Hepatocyte (in vitro differentiated cells): ENCODE measurements around the gene GRID1. TPM values are rescaled to one million over a fixed set of nuclear protein-coding genes. Genes with fewer than 3 reads are reported as not detected.
"Not testable (repeated sequence)": the region's sequence is repeated elsewhere in the genome, so short reads cannot be mapped to it uniquely, and the experiment has no call there.

ENCODE experiments used
- DNase-seq: peaks from one replicate; pipeline ENCODE4 v3.0.0-alpha.2; 2016; ENCODE audit warnings: low spot score
- H2AFZ ChIP-seq: fragments of 200-600 bp; sonication (generic); 2 replicates; pipeline ENCODE4 v1.6.0; 2016; ENCODE audit warnings: antibody characterized with exemption, mild to moderate bottlenecking
- H3K27ac ChIP-seq: fragments of 200-600 bp; sonication (generic); 2 replicates; pipeline ENCODE4 v1.5.1; 2016; ENCODE audit warnings: mild to moderate bottlenecking
- H3K27me3 ChIP-seq: fragments of 200-600 bp; sonication (generic); 2 replicates; pipeline ENCODE4 v1.6.1; 2016
- H3K36me3 ChIP-seq: fragments of 200-600 bp; sonication (generic); replicated peaks from 2 replicates; pipeline ENCODE4 v1.5.1; 2016; ENCODE audit warnings: low read depth; ENCODE audit not compliant: insufficient read depth
- H3K4me1 ChIP-seq: fragments of 200-600 bp; sonication (generic); 2 replicates; pipeline ENCODE4 v1.5.1; 2016; ENCODE audit warnings: mild to moderate bottlenecking, moderate library complexity; ENCODE audit not compliant: insufficient read depth
- H3K4me2 ChIP-seq: fragments of 200-600 bp; sonication (generic); 2 replicates; pipeline ENCODE4 v1.6.0; 2016
- H3K4me3 ChIP-seq: fragments of 200-600 bp; sonication (generic); 2 replicates; pipeline ENCODE4 v1.5.1; 2016; ENCODE audit warnings: mild to moderate bottlenecking
- H3K79me2 ChIP-seq: fragments of 200-600 bp; sonication (generic); 2 replicates; pipeline ENCODE4 v1.6.0; 2017; ENCODE audit warnings: mild to moderate bottlenecking
- H3K9me2 ChIP-seq: fragments of 200-600 bp; sonication (generic); replicated peaks from 2 replicates; pipeline ENCODE4 v1.6.0; 2017; ENCODE audit warnings: mild to moderate bottlenecking; ENCODE audit not compliant: insufficient read depth
- H3K9me3 ChIP-seq: fragments of 200-600 bp; sonication (generic); 2 replicates; pipeline ENCODE4 v1.5.1; 2016; ENCODE audit warnings: low read depth, mild to moderate bottlenecking
- H4K20me1 ChIP-seq: fragments of 200-600 bp; sonication (generic); 2 replicates; pipeline ENCODE4 v1.6.0; 2016; ENCODE audit warnings: mild to moderate bottlenecking; ENCODE audit not compliant: insufficient read depth, poor library complexity, severe bottlenecking
- EZH2 ChIP-seq: fragments of 200-600 bp; sonication (generic); IDR thresholded peaks from 2 replicates; pipeline ENCODE4 v1.6.1; 2016; ENCODE audit warnings: antibody characterized with exemption, mild to moderate bottlenecking, borderline replicate concordance
- EZH2phosphoT487 ChIP-seq: fragments of 200-600 bp; sonication (generic); IDR thresholded peaks from one replicate; pipeline ENCODE4 v1.6.1; 2018; ENCODE audit warnings: antibody characterized with exemption, mild to moderate bottlenecking, low read depth, moderate library complexity; ENCODE audit not compliant: unreplicated experiment, severe bottlenecking
- WGBS: methylation state at CpG from one replicate; pipeline ENCODE4 v1.1.6; 2016; ENCODE audit warnings: low lambda C conversion rate; ENCODE audit errors: missing lambda C conversion rate; 5-methylcytosine and 5-hydroxymethylcytosine counted together
- polyA plus RNA-seq: library from polyadenylated mRNA; unstranded; fragments of >200 nt; fragmentation: Nextera tagmentation; extraction: Ambion mirVana; gene quantifications from 2 replicates; pipeline ENCODE4 v1.2.1, GENCODE V29; 2016
- total RNA-seq: library from RNA; depleted of rRNA; stranded (reverse); fragments of >200 nt; gene quantifications from 2 replicates; pipeline ENCODE4 v1.2.3, GENCODE V29; 2014
- TF ChIP-seq, protein P1 (sequence below): fragments of 200-600 bp; sonication (generic); IDR thresholded peaks from 2 replicates; pipeline ENCODE4 v1.5.1; 2016; ENCODE audit warnings: antibody characterized with exemption, mild to moderate bottlenecking; ENCODE audit not compliant: poor library complexity

Gene GRID1
- total and polyA plus RNA-seq, 2 experiments from 2014 or later: 0.07 to 0.37 TPM

DNA sequence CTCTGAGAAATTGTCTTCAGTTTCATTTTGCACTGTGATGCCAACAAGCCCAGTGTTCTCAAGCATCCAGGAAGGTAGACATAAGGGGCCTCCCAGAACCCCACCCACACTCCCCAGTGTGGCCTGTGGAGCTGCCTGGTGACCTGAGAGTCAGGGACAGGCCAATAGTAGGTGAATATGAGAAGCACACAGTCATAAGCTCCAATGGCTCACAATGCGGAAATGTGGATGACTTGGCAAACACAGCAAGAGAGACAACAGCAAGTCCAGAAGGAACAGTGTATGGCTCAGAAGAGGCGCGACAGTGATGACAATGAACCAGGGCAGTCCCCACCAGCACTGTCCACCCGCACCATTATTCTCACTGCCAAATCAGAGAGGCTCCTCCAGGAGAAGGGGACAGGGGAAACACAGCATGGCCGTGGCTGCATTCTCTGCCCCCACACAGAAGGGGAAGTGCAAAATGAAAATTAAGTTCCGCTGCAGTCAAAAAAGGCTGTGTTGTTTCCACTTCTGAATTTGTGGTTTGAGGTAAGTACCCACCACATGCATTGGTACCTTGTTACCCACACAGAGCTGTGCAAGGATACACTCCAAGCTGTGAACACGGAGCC is 419.8 kb downstream of the GRID1 start:
- DNase-seq: no peak
- Histone ChIP-seq H3K4me1 (no peaks in the 10 kb centered on the region), H3K79me2 (no peaks in the 10 kb centered on the region), H3K4me3 (no peak overlapping the region), H3K27ac (no peak overlapping the region), H3K9me2 (no peaks in the 10 kb centered on the region), H3K36me3 (no peaks in the 10 kb centered on the region), H4K20me1 (no peaks in the 10 kb centered on the region), H3K4me2 (no peak overlapping the region), H2AFZ (no peak overlapping the region), H3K27me3 (no peaks in the 10 kb centered on the region), H3K9me3 (no peaks in the 10 kb centered on the region)
- TF ChIP-seq EZH2 (no peak), EZH2phosphoT487 (no peak)
- TF ChIP-seq, protein P1, sequence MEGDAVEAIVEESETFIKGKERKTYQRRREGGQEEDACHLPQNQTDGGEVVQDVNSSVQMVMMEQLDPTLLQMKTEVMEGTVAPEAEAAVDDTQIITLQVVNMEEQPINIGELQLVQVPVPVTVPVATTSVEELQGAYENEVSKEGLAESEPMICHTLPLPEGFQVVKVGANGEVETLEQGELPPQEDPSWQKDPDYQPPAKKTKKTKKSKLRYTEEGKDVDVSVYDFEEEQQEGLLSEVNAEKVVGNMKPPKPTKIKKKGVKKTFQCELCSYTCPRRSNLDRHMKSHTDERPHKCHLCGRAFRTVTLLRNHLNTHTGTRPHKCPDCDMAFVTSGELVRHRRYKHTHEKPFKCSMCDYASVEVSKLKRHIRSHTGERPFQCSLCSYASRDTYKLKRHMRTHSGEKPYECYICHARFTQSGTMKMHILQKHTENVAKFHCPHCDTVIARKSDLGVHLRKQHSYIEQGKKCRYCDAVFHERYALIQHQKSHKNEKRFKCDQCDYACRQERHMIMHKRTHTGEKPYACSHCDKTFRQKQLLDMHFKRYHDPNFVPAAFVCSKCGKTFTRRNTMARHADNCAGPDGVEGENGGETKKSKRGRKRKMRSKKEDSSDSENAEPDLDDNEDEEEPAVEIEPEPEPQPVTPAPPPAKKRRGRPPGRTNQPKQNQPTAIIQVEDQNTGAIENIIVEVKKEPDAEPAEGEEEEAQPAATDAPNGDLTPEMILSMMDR: no peak
- WGBS: 92% methylated on average over 7 of the region's 7 CpGs

DNA sequence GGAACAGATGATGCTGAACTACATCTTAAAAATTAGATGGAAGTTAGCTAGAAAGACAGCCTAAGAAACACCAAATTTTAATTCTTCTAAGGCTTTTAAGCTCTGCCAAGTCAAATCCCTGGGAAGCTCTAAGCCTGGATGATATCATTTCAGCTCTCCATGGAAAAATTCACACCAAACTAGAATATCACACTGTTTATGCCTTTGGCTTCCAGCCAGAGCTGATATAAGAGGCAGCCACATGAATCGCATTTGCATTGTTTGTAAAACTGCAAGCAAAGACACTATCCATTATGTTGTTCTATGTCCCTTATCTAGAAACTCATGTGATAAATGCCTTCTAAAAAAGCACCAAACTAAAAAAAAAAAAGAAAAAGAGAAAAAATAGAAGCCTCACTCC is 430.4 kb downstream of the GRID1 start:
- Histone ChIP-seq H3K9me2 (no peaks in the 10 kb centered on the region), H3K4me1 (no peaks in the 10 kb centered on the region), H3K4me3 (no peak overlapping the region), H3K4me2 (no peak overlapping the region), H3K27ac (no peak overlapping the region), H2AFZ (no peak overlapping the region), H3K79me2 (no peaks in the 10 kb centered on the region), H3K9me3 (no peaks in the 10 kb centered on the region), H3K27me3 (no peaks in the 10 kb centered on the region), H4K20me1 (no peaks in the 10 kb centered on the region), H3K36me3 (no peaks in the 10 kb centered on the region)
- WGBS: 67% methylated on average over 1 of the region's 1 CpG
- no peak for TF ChIP-seq EZH2
- no peak for TF ChIP-seq EZH2phosphoT487
- no peak for DNase-seq

DNA sequence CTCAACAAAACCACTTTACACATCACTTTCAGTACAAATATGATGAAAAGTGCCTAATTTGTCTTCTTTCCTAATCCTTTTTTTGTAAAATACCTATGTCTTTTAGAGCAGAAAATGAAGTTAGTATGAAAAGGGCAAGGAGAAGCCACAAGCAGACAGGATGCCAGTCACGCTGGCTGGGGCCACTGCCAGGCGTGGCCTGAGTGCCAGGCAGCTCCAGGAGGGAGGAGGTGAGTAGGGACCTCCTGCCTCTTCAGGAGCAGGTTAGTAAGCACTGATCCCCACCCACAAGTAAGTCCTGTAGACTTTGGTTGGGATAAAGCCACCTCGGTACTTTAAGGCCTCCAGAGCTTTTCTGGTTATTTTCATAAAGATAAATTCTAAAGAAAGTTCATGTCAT is 432.0 kb downstream of the GRID1 start:
- H3K27ac ChIP-seq: no peak overlapping the region
- no peaks in the 10 kb centered on the region for H3K9me3 ChIP-seq
- no peaks in the 10 kb centered on the region for H3K27me3 ChIP-seq
- H3K36me3 ChIP-seq: no peaks in the 10 kb centered on the region
- no peak for TF ChIP-seq EZH2phosphoT487
- TF ChIP-seq, protein P1: no peak
- TF ChIP-seq EZH2: no peak
- H3K4me2 ChIP-seq: no peak overlapping the region
- H2AFZ ChIP-seq: no peak overlapping the region
- no peaks in the 10 kb centered on the region for H3K79me2 ChIP-seq
- no peak for DNase-seq
- no peak overlapping the region for H3K4me3 ChIP-seq
- no peaks in the 10 kb centered on the region for H3K9me2 ChIP-seq
- 87% methylated on average over 3 of the region's 3 CpGs for WGBS
- no peaks in the 10 kb centered on the region for H4K20me1 ChIP-seq
- H3K4me1 ChIP-seq: no peaks in the 10 kb centered on the region

DNA sequence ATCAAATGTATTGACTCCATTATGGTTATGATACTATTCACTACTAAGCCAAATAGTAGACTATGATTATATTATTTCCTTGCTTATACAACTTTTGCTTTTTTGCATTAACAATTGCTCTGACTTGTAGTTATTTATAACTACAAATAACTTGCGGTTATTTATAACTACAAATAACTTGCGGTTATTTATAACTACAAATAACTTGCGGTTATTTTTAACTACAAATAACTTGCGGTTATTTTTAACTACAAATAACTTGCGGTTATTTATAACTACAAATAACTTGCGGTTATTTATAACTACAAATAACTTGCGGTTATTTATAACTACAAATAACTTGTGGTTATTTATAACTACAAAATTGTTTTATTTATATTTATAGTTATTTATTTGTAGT is 436.6 kb downstream of the GRID1 start:
- not testable (repeated sequence) for H3K9me2 ChIP-seq, H3K4me3 ChIP-seq, H3K36me3 ChIP-seq, H3K79me2 ChIP-seq, H3K27ac ChIP-seq, H4K20me1 ChIP-seq, H2AFZ ChIP-seq, H3K4me1 ChIP-seq, H3K4me2 ChIP-seq, H3K27me3 ChIP-seq, DNase-seq, H3K9me3 ChIP-seq
- WGBS: 98% methylated on average over 7 of the region's 7 CpGs
